Caco-2 (cell line): Measurements from ENCODE around the gene OS9. TPM values are rescaled to one million over a fixed set of nuclear protein-coding genes. Genes with fewer than 3 reads are reported as not detected.
"Not testable (repeated sequence)": the region's sequence is repeated elsewhere in the genome, so short reads cannot be mapped to it uniquely, and the experiment has no call there.

Experiments used
- BruUV-seq: library from RNA; stranded (reverse); fragments of 400-500 nt; replicated peaks from 2 replicates; lab custom pipeline; 2021; lab: Mats Ljungman, UMichigan
- CTCF ChIA-PET: fragments of 300-600 bp; sonication (Branson Sonifier 250); formaldehyde crosslinking; loops from one replicate; lab custom pipeline; 2022; ENCODE audit warnings: antibody characterized with exemption; lab: Charles Lee
- POLR2A ChIA-PET: fragments of 300-600 bp; sonication (Branson Sonifier 250); formaldehyde crosslinking; loops from one replicate; lab custom pipeline; 2022; ENCODE audit warnings: antibody characterized with exemption; lab: Charles Lee
- DNase-seq, 2 experiments: peaks; one replicate each; pipeline versions ENCODE4 v3.0.0 to v3.0.0-alpha.2; 2020 to 2022
- H3K27me3 ChIP-seq: replicated peaks from 2 replicates; pipeline ENCODE4 v1.6.0; 2011; ENCODE audit warnings: low read length; ENCODE audit not compliant: control insufficient read depth, insufficient read depth
- H3K36me3 ChIP-seq: 2 replicates; pipeline ENCODE4 v1.5.1; 2011; ENCODE audit warnings: low read length; ENCODE audit not compliant: control insufficient read depth, insufficient read depth
- H3K4me1 ChIP-seq: fragments of 250-450 bp; sonication (Bioruptor Pico); 2 replicates; pipeline ENCODE4 v1.5.1; 2020; ENCODE audit warnings: mild to moderate bottlenecking
- H3K4me3 ChIP-seq: 2 replicates; pipeline ENCODE4 v1.5.1; 2011; ENCODE audit warnings: low read depth, mild to moderate bottlenecking, control low read depth, low read length
- H3K9me3 ChIP-seq: fragments of 250-450 bp; sonication (Bioruptor Pico); 2 replicates; pipeline ENCODE4 v1.5.1; 2020; ENCODE audit warnings: mild to moderate bottlenecking, moderate library complexity
- H3K27ac Mint-ChIP-seq: one replicate; pipeline ENCODE4 v1.8.0; 2022; ENCODE audit warnings: mixed read lengths; ENCODE audit not compliant: unreplicated experiment
- H3K27me3 Mint-ChIP-seq: one replicate; pipeline ENCODE4 v1.8.0; 2022; ENCODE audit warnings: mixed read lengths; ENCODE audit not compliant: insufficient read depth, unreplicated experiment
- H3K36me3 Mint-ChIP-seq: one replicate; pipeline ENCODE4 v1.8.0; 2022; ENCODE audit warnings: mild to moderate bottlenecking, mixed read lengths; ENCODE audit not compliant: insufficient read depth, unreplicated experiment
- H3K4me1 Mint-ChIP-seq: one replicate; pipeline ENCODE4 v1.8.0; 2022; ENCODE audit warnings: low read depth, mixed read lengths; ENCODE audit not compliant: unreplicated experiment
- H3K4me3 Mint-ChIP-seq: one replicate; pipeline ENCODE4 v1.8.0; 2022; ENCODE audit warnings: mild to moderate bottlenecking, moderate library complexity, mixed read lengths; ENCODE audit not compliant: unreplicated experiment
- H3K9me3 Mint-ChIP-seq: one replicate; pipeline ENCODE4 v1.8.0; 2022; ENCODE audit warnings: mixed read lengths; ENCODE audit not compliant: unreplicated experiment
- intact Hi-C: fragments of 100-400 bp; cut with micrococcal nuclease; formaldehyde crosslinking; loops from one replicate; pipeline ENCODE4 v1.10.0; 2022; ENCODE audit not compliant: unreplicated experiment
- total RNA-seq: library from RNA; stranded (reverse); gene quantifications from 2 replicates; pipeline ENCODE4 v1.2.3, GENCODE V29; 2022
- TF ChIP-seq, protein P1 (sequence below), 2 experiments: fragments of 200-600 bp in 1 of 2; IDR thresholded peaks; 1 replicate in 1 of 2; 2 replicates in 1 of 2; pipeline versions ENCODE4 v1.5.1 to v1.8.0; 2011 to 2022; ENCODE audit warnings: antibody characterized with exemption in 1 of 2, control low read depth in 1 of 2, inconsistent platforms in 1 of 2, low read depth in 1 of 2, low read length in 1 of 2, mild to moderate bottlenecking in 1 of 2, moderate library complexity in 1 of 2; ENCODE audit not compliant: insufficient read depth in 1 of 2, severe bottlenecking in 1 of 2, unreplicated experiment in 1 of 2

OS9 gene
- total RNA-seq, 1 experiment from 2014 or later = 182 TPM

DNA sequence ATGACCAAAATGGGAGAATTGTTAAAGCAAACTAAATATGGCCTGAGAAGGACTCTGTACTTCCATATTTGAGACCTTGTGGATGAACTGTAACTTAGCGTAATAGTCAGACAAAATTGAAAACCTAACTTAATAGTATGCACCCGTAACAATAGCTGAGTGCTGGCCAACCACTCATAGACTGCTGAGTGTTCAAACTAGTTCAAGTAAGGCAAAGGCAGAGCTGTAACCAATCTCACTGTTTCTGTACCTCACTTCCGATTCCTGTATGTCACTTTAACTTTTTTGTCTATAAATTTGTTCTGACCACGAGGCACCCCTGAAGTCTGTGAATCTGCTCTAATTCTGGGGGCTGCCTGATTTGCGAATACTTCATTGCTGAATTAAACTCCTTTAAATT lies 27.0 kb upstream of the OS9 start:
- H3K27ac Mint-ChIP-seq = no peak overlapping the region
- intact Hi-C loops = no loop called here
- TF ChIP-seq, protein P1, sequence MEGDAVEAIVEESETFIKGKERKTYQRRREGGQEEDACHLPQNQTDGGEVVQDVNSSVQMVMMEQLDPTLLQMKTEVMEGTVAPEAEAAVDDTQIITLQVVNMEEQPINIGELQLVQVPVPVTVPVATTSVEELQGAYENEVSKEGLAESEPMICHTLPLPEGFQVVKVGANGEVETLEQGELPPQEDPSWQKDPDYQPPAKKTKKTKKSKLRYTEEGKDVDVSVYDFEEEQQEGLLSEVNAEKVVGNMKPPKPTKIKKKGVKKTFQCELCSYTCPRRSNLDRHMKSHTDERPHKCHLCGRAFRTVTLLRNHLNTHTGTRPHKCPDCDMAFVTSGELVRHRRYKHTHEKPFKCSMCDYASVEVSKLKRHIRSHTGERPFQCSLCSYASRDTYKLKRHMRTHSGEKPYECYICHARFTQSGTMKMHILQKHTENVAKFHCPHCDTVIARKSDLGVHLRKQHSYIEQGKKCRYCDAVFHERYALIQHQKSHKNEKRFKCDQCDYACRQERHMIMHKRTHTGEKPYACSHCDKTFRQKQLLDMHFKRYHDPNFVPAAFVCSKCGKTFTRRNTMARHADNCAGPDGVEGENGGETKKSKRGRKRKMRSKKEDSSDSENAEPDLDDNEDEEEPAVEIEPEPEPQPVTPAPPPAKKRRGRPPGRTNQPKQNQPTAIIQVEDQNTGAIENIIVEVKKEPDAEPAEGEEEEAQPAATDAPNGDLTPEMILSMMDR (IDR thresholded peaks at IDR 0.05; ENCODE audit: insufficient read depth in 1 of 2, low read depth in 1 of 2, low read length in 1 of 2, severe bottlenecking in 1 of 2, unreplicated experiment in 1 of 2) = no peak
- H3K27me3 ChIP-seq = no peaks in the 10 kb centered on the region
- no peaks in the 10 kb centered on the region for H3K4me1 ChIP-seq
- no peaks in the 10 kb centered on the region for H3K36me3 ChIP-seq
- peaks cover under 1% of the 10 kb centered on the region; the same call in 1 of the 2 replicates for H3K9me3 ChIP-seq
- CTCF ChIA-PET = no interaction called here
- no peaks in the 10 kb centered on the region for H3K36me3 Mint-ChIP-seq
- no peaks in the 10 kb centered on the region for H3K4me1 Mint-ChIP-seq
- BruUV-seq = no TSS peak
- H3K27me3 Mint-ChIP-seq = no peaks in the 10 kb centered on the region
- POLR2A ChIA-PET = no interaction called here
- no peak for DNase-seq
- H3K4me3 ChIP-seq = no peak overlapping the region
- H3K4me3 Mint-ChIP-seq = no peak overlapping the region
- peaks cover 10% of the 10 kb centered on the region for H3K9me3 Mint-ChIP-seq

DNA sequence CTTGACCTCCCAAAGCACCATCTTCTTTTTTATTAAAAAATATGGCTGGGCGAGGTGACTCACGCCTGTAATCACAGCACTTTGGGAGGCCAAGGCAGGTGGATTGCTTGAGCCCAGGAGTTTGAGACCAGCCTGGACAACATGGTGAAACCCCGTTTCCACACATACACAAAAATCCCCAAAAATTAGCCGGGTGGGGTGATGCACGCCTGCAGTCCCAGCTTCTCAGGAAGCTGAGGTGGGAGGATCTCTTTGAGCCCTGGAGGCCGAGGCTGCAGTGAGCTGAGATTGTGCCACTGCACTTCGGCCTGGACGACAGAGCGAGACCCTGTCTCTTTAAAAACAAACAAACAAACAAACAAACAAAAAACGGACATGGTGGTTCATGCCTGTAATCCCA lies 24.2 kb upstream of the OS9 start:
- H3K4me3 ChIP-seq, intact Hi-C loops, H3K4me1 Mint-ChIP-seq, H3K36me3 Mint-ChIP-seq, H3K4me3 Mint-ChIP-seq, H3K27ac Mint-ChIP-seq, DNase-seq, BruUV-seq, H3K27me3 Mint-ChIP-seq, H3K9me3 ChIP-seq, H3K4me1 ChIP-seq, POLR2A ChIA-PET, H3K27me3 ChIP-seq, H3K9me3 Mint-ChIP-seq, CTCF ChIA-PET, H3K36me3 ChIP-seq: not testable (repeated sequence)

DNA sequence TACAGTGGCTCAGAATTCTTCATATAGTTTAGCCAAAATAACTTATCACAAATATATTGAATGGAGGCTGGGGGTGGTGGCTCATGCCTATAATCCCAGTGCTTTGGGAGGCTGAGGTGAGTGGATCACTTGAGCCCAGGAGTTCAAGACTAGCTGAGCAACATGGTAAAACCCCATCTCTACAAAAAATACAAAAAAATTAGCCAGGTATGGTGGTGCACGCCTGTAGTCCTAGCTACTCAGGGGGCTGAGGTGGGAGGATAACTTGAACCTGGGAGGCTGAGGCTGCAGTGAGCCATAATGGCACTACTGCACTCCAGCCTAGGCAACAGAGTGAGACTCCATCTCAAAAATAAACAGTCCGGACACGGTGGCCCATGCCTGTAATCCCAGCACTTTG lies 22.1 kb upstream of the OS9 start:
- DNase-seq, H3K27me3 ChIP-seq, H3K27ac Mint-ChIP-seq, H3K4me1 Mint-ChIP-seq, H3K4me1 ChIP-seq, CTCF ChIA-PET, POLR2A ChIA-PET, H3K9me3 ChIP-seq, H3K27me3 Mint-ChIP-seq, H3K4me3 ChIP-seq, intact Hi-C loops, H3K9me3 Mint-ChIP-seq, H3K36me3 ChIP-seq, H3K36me3 Mint-ChIP-seq, BruUV-seq, H3K4me3 Mint-ChIP-seq: not testable (repeated sequence)

DNA sequence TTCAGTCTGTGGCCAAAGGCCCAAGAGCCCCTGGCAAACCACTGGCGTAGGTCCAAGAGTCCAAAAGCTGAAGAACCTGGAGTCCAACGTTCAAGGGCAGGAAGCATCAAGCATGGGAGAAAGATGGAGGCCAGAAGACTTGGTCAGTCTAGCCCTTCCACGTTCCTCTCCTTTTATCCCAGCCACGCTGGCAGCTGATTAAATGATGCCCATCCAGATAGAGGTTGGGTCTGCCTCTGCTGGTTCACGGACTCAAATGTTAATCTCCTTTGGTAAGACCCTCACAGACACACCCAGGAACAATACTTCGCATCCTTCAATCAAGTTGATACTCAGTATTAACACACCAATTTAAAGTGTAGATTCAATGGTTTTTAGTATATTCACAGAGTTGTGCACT lies 21.1 kb upstream of the OS9 start:
- Mint-ChIP-seq H3K4me1 (no peaks in the 10 kb centered on the region), H3K4me3 (no peak overlapping the region), H3K9me3 (no peaks in the 10 kb centered on the region), H3K36me3 (no peaks in the 10 kb centered on the region), H3K27me3 (peaks cover 5% of the 10 kb centered on the region), H3K27ac (no peak overlapping the region)
- CTCF ChIA-PET = interaction anchor here (0.7 kb wide), 1 partner anchor 40 kb away, joined by 5 read pairs; the partner anchor contains the start of gene B4GALNT1
- no peak overlapping the region for H3K4me3 ChIP-seq
- TF ChIP-seq, protein P1 (IDR thresholded peaks at IDR 0.05; ENCODE audit: insufficient read depth in 1 of 2, low read depth in 1 of 2, low read length in 1 of 2, severe bottlenecking in 1 of 2, unreplicated experiment in 1 of 2) = no peak
- BruUV-seq = no TSS peak
- H3K27me3 ChIP-seq = no peaks in the 10 kb centered on the region
- no peaks in the 10 kb centered on the region for H3K36me3 ChIP-seq
- H3K9me3 ChIP-seq = no peaks in the 10 kb centered on the region
- intact Hi-C loops = no loop called here
- POLR2A ChIA-PET = no interaction called here
- no peaks in the 10 kb centered on the region for H3K4me1 ChIP-seq
- no peak for DNase-seq
